Trophoblast cell (in vitro differentiated cells and primary cell): ENCODE measurements around the gene NRAP.

ENCODE experiments used
- DNase-seq, 2 donors: peaks; one replicate each; pipeline ENCODE4 v3.0.0-alpha.2; 2016
- H2AFZ ChIP-seq: 2 replicates; pipeline ENCODE4 v1.6.1; 2013; ENCODE audit warnings: low read length, moderate library complexity, mild to moderate bottlenecking; ENCODE audit not compliant: insufficient read depth, poor library complexity
- H2AK5ac ChIP-seq: 2 replicates; pipeline ENCODE4 v1.6.1; 2013; ENCODE audit warnings: mild to moderate bottlenecking, low read length
- H2BK120ac ChIP-seq: 2 replicates; pipeline ENCODE4 v1.6.1; 2013; ENCODE audit warnings: low read length, mild to moderate bottlenecking, moderate library complexity; ENCODE audit not compliant: insufficient read depth, poor library complexity
- H2BK12ac ChIP-seq: 2 replicates; pipeline ENCODE4 v1.6.1; 2013; ENCODE audit warnings: mild to moderate bottlenecking, low read length, moderate library complexity
- H2BK5ac ChIP-seq: 2 replicates; pipeline ENCODE4 v1.6.1; 2013; ENCODE audit warnings: low read length, low read depth, moderate library complexity, mild to moderate bottlenecking; ENCODE audit not compliant: poor library complexity
- H3K14ac ChIP-seq: 2 replicates; pipeline ENCODE4 v1.6.1; 2013; ENCODE audit warnings: mild to moderate bottlenecking, low read length
- H3K18ac ChIP-seq: 2 replicates; pipeline ENCODE4 v1.6.1; 2013; ENCODE audit warnings: mild to moderate bottlenecking, low read length
- H3K23ac ChIP-seq: 2 replicates; pipeline ENCODE4 v1.6.1; 2013; ENCODE audit warnings: low read length
- H3K27ac ChIP-seq: 2 replicates; pipeline ENCODE4 v1.5.1; 2013; ENCODE audit warnings: low read depth, mild to moderate bottlenecking, inconsistent platforms, low read length, moderate library complexity
- H3K27me3 ChIP-seq: 2 replicates; pipeline ENCODE4 v1.6.1; 2013; ENCODE audit warnings: inconsistent platforms, mild to moderate bottlenecking, low read length, moderate library complexity; ENCODE audit not compliant: insufficient read depth
- H3K36me3 ChIP-seq, 2 experiments: 1 replicate in 1 of 2; 2 replicates in 1 of 2; pipeline ENCODE4 v1.6.1; 2013; ENCODE audit warnings: low read length in 2 of 2, mild to moderate bottlenecking in 2 of 2, moderate library complexity in 1 of 2; ENCODE audit not compliant: insufficient read depth in 2 of 2, control insufficient read depth in 1 of 2
- H3K4ac ChIP-seq: 2 replicates; pipeline ENCODE4 v1.6.1; 2013; ENCODE audit warnings: low read depth, mild to moderate bottlenecking, low read length, moderate library complexity
- H3K4me1 ChIP-seq, 2 experiments: 1 replicate in 1 of 2; 2 replicates in 1 of 2; pipeline ENCODE4 v1.6.1; 2013; ENCODE audit warnings: low read length in 2 of 2, mild to moderate bottlenecking in 2 of 2, moderate library complexity in 1 of 2; ENCODE audit not compliant: insufficient read depth in 2 of 2, control insufficient read depth in 1 of 2
- H3K4me2 ChIP-seq: 2 replicates; pipeline ENCODE4 v1.6.1; 2013; ENCODE audit warnings: inconsistent platforms, mild to moderate bottlenecking, low read length, moderate library complexity
- H3K4me3 ChIP-seq: 2 replicates; pipeline ENCODE4 v1.5.1; 2013; ENCODE audit warnings: mild to moderate bottlenecking, low read depth, low read length, inconsistent platforms
- H3K79me1 ChIP-seq: one replicate; pipeline ENCODE4 v1.6.1; 2013; ENCODE audit warnings: low read length
- H3K79me2 ChIP-seq: 2 replicates; pipeline ENCODE4 v1.6.1; 2013; ENCODE audit warnings: low read length, mild to moderate bottlenecking; ENCODE audit not compliant: control insufficient read depth, insufficient read depth, poor library complexity
- H3K9ac ChIP-seq: 2 replicates; pipeline ENCODE4 v1.6.1; 2013; ENCODE audit warnings: mild to moderate bottlenecking, low read length
- H3K9me3 ChIP-seq: 2 replicates; pipeline ENCODE4 v1.6.1; 2013; ENCODE audit warnings: low read depth, mild to moderate bottlenecking, control low read depth, inconsistent platforms, low read length; ENCODE audit not compliant: insufficient read depth
- H4K12ac ChIP-seq: 2 replicates; pipeline ENCODE4 v1.6.1; 2013; ENCODE audit warnings: low read depth, mild to moderate bottlenecking, low read length, moderate library complexity
- H4K8ac ChIP-seq: 2 replicates; pipeline ENCODE4 v1.6.1; 2013; ENCODE audit warnings: low read depth, mild to moderate bottlenecking, low read length, moderate library complexity
- H4K91ac ChIP-seq: one replicate; pipeline ENCODE4 v1.6.1; 2013; ENCODE audit warnings: low read depth, mild to moderate bottlenecking, low read length, moderate library complexity
- WGBS: extraction: QIAGEN DNeasy Blood & Tissue Kit; methylation state at CpG from one replicate; pipeline ENCODE4 v1.1.7; 2013; ENCODE audit warnings: missing lambda C conversion rate; ENCODE audit not compliant: insufficient read length, insufficient coverage; ENCODE audit errors: extremely low coverage; 5-methylcytosine and 5-hydroxymethylcytosine counted together

The NRAP gene

DNA sequence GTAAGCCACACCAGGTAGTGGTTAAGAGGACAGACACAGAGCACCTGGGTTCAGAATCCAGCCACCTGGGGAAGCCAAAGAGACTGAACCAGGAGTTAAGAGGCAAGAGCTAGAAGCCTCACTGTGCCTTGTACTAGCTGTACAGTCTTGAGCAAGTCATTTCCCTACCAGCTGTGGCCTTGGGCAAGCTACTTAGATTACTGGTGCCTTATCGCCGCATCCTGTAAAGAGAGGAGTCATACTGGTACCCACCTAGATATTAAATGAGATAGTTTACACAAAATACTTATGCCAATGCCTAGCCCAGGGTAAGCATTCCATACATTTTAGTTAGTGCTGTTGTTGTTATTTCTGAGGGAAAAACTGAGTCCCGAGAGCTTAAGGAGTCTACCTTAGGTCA lies 63.3 kb downstream of the NRAP start:
- H4K91ac ChIP-seq = no peak overlapping the region
- H4K8ac ChIP-seq = no peak overlapping the region
- no peaks in the 10 kb centered on the region for H3K9me3 ChIP-seq
- H3K18ac ChIP-seq = no peak overlapping the region
- no peaks in the 10 kb centered on the region for H3K36me3 ChIP-seq
- peak; percentile 63 to 82 for DNase-seq
- no peaks in the 10 kb centered on the region for H3K79me1 ChIP-seq
- H3K4me1 ChIP-seq = no peaks in the 10 kb centered on the region
- no peak overlapping the region for H3K9ac ChIP-seq
- no peaks in the 10 kb centered on the region for H3K79me2 ChIP-seq
- no peak overlapping the region for H3K4ac ChIP-seq
- H4K12ac ChIP-seq = no peak overlapping the region
- H2BK12ac ChIP-seq = no peak overlapping the region
- WGBS = no CpG with 5 or more reads among the region's 3 CpGs
- no peak overlapping the region for H2AFZ ChIP-seq
- no peak overlapping the region for H2AK5ac ChIP-seq
- H2BK5ac ChIP-seq = no peak overlapping the region
- H3K23ac ChIP-seq = no peak overlapping the region
- H3K4me3 ChIP-seq = no peak overlapping the region
- no peaks in the 10 kb centered on the region for H3K27me3 ChIP-seq
- no peak overlapping the region for H3K4me2 ChIP-seq
- H3K27ac ChIP-seq = no peak overlapping the region
- no peak overlapping the region for H2BK120ac ChIP-seq
- no peak overlapping the region for H3K14ac ChIP-seq

DNA sequence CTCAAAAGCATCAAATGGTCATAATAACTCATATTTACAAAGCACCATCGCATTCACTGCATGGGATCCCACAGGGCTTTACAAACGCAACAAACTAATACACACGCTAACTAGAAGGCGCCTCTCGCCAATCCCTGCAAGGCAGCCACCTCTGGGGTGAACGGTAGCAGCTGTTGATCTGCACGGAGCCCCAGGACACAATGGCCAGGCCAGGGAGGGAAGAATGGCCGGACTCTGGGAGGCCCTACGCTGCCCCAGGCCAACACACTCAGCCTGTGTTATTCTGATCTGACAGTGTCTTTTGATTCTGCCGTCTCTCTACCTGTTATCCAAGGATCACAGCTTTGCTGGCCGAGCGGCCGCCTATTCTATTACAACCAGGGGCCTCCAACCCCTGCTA lies 69.2 kb downstream of the NRAP start:
- H3K27me3 ChIP-seq = no peaks in the 10 kb centered on the region
- no peak for DNase-seq
- no peak overlapping the region for H2BK5ac ChIP-seq
- no peak overlapping the region for H3K27ac ChIP-seq
- no peak overlapping the region for H4K12ac ChIP-seq
- H3K4me3 ChIP-seq = no peak overlapping the region
- no peak overlapping the region for H3K23ac ChIP-seq
- no peak overlapping the region for H2BK12ac ChIP-seq
- no peaks in the 10 kb centered on the region for H3K79me2 ChIP-seq
- no peaks in the 10 kb centered on the region for H3K79me1 ChIP-seq
- no peak overlapping the region for H3K4me2 ChIP-seq
- H4K8ac ChIP-seq = no peak overlapping the region
- no peak overlapping the region for H3K4ac ChIP-seq
- H2AFZ ChIP-seq = no peak overlapping the region
- H3K14ac ChIP-seq = no peak overlapping the region
- no peak overlapping the region for H3K18ac ChIP-seq
- no peak overlapping the region for H4K91ac ChIP-seq
- no peak overlapping the region for H2BK120ac ChIP-seq
- no peaks in the 10 kb centered on the region for H3K4me1 ChIP-seq
- H2AK5ac ChIP-seq = no peak overlapping the region
- H3K9ac ChIP-seq = no peak overlapping the region
- no peaks in the 10 kb centered on the region for H3K9me3 ChIP-seq
- WGBS = no CpG with 5 or more reads among the region's 13 CpGs
- H3K36me3 ChIP-seq = no peaks in the 10 kb centered on the region

DNA sequence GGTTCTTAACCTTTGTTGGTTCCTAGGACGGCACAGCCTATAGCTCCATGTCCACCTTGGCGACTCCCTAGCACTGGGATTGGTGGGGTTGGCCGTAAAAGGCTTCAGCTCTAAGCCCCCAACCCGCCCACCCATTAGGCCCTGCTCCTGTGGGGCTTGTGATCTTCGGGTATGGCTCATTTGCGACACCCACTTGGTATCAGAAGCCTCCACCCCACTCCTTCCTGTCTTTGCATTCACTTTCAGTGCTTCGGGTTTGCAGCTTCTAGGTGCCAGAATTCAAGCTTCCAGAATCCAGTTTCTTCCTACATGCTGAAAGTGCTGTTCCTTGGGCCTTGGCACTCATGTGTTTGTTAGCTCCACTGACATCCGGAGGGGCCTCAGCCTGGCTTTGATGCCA lies 71.5 kb downstream of the NRAP start:
- H3K23ac ChIP-seq = no peak overlapping the region
- H3K27ac ChIP-seq = no peak overlapping the region
- no peak overlapping the region for H3K9ac ChIP-seq
- no peak for DNase-seq
- no peaks in the 10 kb centered on the region for H3K36me3 ChIP-seq
- H4K8ac ChIP-seq = no peak overlapping the region
- no peak overlapping the region for H2AK5ac ChIP-seq
- no peak overlapping the region for H4K91ac ChIP-seq
- no peak overlapping the region for H3K4me2 ChIP-seq
- H3K9me3 ChIP-seq = no peaks in the 10 kb centered on the region
- no peaks in the 10 kb centered on the region for H3K79me2 ChIP-seq
- no peak overlapping the region for H4K12ac ChIP-seq
- no peaks in the 10 kb centered on the region for H3K4me1 ChIP-seq
- no peaks in the 10 kb centered on the region for H3K27me3 ChIP-seq
- H3K4me3 ChIP-seq = no peak overlapping the region
- no peak overlapping the region for H3K18ac ChIP-seq
- no peak overlapping the region for H2BK120ac ChIP-seq
- no peak overlapping the region for H2AFZ ChIP-seq
- WGBS = no CpG with 5 or more reads among the region's 8 CpGs
- H3K79me1 ChIP-seq = no peaks in the 10 kb centered on the region
- H2BK12ac ChIP-seq = no peak overlapping the region
- H3K14ac ChIP-seq = no peak overlapping the region
- H3K4ac ChIP-seq = no peak overlapping the region
- H2BK5ac ChIP-seq = no peak overlapping the region

DNA sequence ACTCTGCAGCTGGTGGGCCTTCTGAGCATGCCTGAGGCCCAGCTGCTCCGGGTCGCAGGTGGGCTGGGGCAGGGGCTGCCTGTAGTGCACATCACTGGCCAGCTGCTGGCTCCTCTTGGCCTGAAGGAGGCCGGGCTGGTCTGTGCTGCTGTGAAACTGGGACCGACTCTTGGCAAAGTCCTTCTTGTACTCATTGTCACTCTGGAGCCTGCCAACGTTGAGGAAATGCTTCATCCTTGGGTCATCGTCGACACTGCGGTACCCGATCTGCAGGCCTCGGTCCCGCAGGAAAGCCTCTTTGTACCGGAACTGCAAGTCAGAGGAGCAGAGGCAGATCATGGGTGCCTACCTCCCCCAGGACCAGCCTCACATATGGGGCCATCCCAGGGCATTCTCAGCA lies 73.3 kb downstream of the NRAP start:
- no peak overlapping the region for H4K8ac ChIP-seq
- H3K23ac ChIP-seq = no peak overlapping the region
- no peak overlapping the region for H4K12ac ChIP-seq
- H2AK5ac ChIP-seq = no peak overlapping the region
- no peak overlapping the region for H2BK120ac ChIP-seq
- no peak overlapping the region for H2BK5ac ChIP-seq
- H3K9ac ChIP-seq = no peak overlapping the region
- H3K36me3 ChIP-seq = no peaks in the 10 kb centered on the region
- no peak overlapping the region for H3K4me3 ChIP-seq
- H3K27ac ChIP-seq = no peak overlapping the region
- H3K27me3 ChIP-seq = no peaks in the 10 kb centered on the region
- H3K4ac ChIP-seq = no peak overlapping the region
- no peaks in the 10 kb centered on the region for H3K4me1 ChIP-seq
- no peak overlapping the region for H3K18ac ChIP-seq
- H3K4me2 ChIP-seq = no peak overlapping the region
- H3K9me3 ChIP-seq = no peaks in the 10 kb centered on the region
- no CpG with 5 or more reads among the region's 12 CpGs for whole genome bisulfite sequencing
- DNase-seq = no peak
- H3K79me1 ChIP-seq = no peaks in the 10 kb centered on the region
- H3K79me2 ChIP-seq = no peaks in the 10 kb centered on the region
- no peak overlapping the region for H2AFZ ChIP-seq
- H3K14ac ChIP-seq = no peak overlapping the region
- no peak overlapping the region for H2BK12ac ChIP-seq
- no peak overlapping the region for H4K91ac ChIP-seq
